ENCODE measurements around the gene EPB41L2. TPM values are rescaled to one million over a fixed set of nuclear protein-coding genes. Genes with fewer than 3 reads are reported as not detected.

The EPB41L2 gene
- total RNA-seq, 2 donors from 2014 or later: 160 to 189 TPM

- no CpG with 5 or more reads among the region's 2 CpGs for whole genome bisulfite sequencing, 2 experiments (ENCODE audit: insufficient coverage in 1 of 2, insufficient read length in 1 of 2)
- Mint-ChIP-seq H3K4me1 (no peaks in the 10 kb centered on the region), H3K27ac (no peak overlapping the region), H3K27me3 (ENCODE audit: insufficient read depth) (no peaks in the 10 kb centered on the region), H3K9me3 (no peaks in the 10 kb centered on the region), H3K36me3 (ENCODE audit: low read depth) (no peaks in the 10 kb centered on the region), H3K4me3 (no peak overlapping the region)
- Histone ChIP-seq H3K27ac (ENCODE audit: low read depth, low read length) (no peak overlapping the region), H3K9ac (ENCODE audit: extremely low read depth, low read length, poor library complexity, severe bottlenecking) (no peak overlapping the region), H3K27me3 (ENCODE audit: control insufficient read depth, insufficient read depth, low read length, poor library complexity, severe bottlenecking) (no peaks in the 10 kb centered on the region), H3K4me1 (ENCODE audit: control insufficient read depth, insufficient read depth, low read length) (no peaks in the 10 kb centered on the region), H3K9me3 (ENCODE audit: control insufficient read depth, low read length) (no peaks in the 10 kb centered on the region), H3K4me3 (ENCODE audit: low read length) (no peak overlapping the region), H3K36me3 (ENCODE audit: control insufficient read depth, insufficient read depth, low read length) (no peaks in the 10 kb centered on the region)
- DNase-seq: no peak
- no peak for TF ChIP-seq CTCF (conservative IDR thresholded peaks at IDR 0.05)
Measured at GRCh38 chr6:131041814-131042213, 21.2 kb downstream of the EPB41L2 start.

- Mint-ChIP-seq H3K27ac (no peak overlapping the region), H3K4me1 (no peaks in the 10 kb centered on the region), H3K4me3 (no peak overlapping the region), H3K27me3 (ENCODE audit: insufficient read depth) (no peaks in the 10 kb centered on the region), H3K9me3 (no peaks in the 10 kb centered on the region), H3K36me3 (ENCODE audit: low read depth) (no peaks in the 10 kb centered on the region)
- DNase-seq: no peak
- Histone ChIP-seq H3K4me1 (ENCODE audit: control insufficient read depth, insufficient read depth, low read length) (no peaks in the 10 kb centered on the region), H3K9me3 (ENCODE audit: control insufficient read depth, low read length) (no peaks in the 10 kb centered on the region), H3K27me3 (ENCODE audit: control insufficient read depth, insufficient read depth, low read length, poor library complexity, severe bottlenecking) (no peaks in the 10 kb centered on the region), H3K4me3 (ENCODE audit: low read length) (no peak overlapping the region), H3K36me3 (ENCODE audit: control insufficient read depth, insufficient read depth, low read length) (no peaks in the 10 kb centered on the region), H3K27ac (ENCODE audit: low read depth, low read length) (no peak overlapping the region), H3K9ac (ENCODE audit: extremely low read depth, low read length, poor library complexity, severe bottlenecking) (no peak overlapping the region)
- WGBS, 2 experiments (ENCODE audit: insufficient coverage in 1 of 2, insufficient read length in 1 of 2): 90 to 100% methylated on average over 1 to 3 of the region's 4 CpGs
- no peak for TF ChIP-seq CTCF (conservative IDR thresholded peaks at IDR 0.05)
Measured at GRCh38 chr6:131040866-131041265, 22.2 kb downstream of the EPB41L2 start.

- H3K9me3 Mint-ChIP-seq: no peaks in the 10 kb centered on the region
- H3K27ac ChIP-seq (ENCODE audit: low read depth, low read length): no peak overlapping the region
- no peaks in the 10 kb centered on the region for H3K9me3 ChIP-seq (ENCODE audit: control insufficient read depth, low read length)
- no peaks in the 10 kb centered on the region for H3K36me3 ChIP-seq (ENCODE audit: control insufficient read depth, insufficient read depth, low read length)
- no peak overlapping the region for H3K4me3 ChIP-seq (ENCODE audit: low read length)
- no peaks in the 10 kb centered on the region for H3K36me3 Mint-ChIP-seq (ENCODE audit: low read depth)
- 92 to 96% methylated on average over 2 to 4 of the region's 4 CpGs for WGBS, 2 experiments (ENCODE audit: insufficient coverage in 1 of 2, insufficient read length in 1 of 2)
- no peaks in the 10 kb centered on the region for H3K4me1 ChIP-seq (ENCODE audit: control insufficient read depth, insufficient read depth, low read length)
- TF ChIP-seq CTCF (conservative IDR thresholded peaks at IDR 0.05): no peak
- H3K9ac ChIP-seq (ENCODE audit: extremely low read depth, low read length, poor library complexity, severe bottlenecking): no peak overlapping the region
- H3K27me3 Mint-ChIP-seq (ENCODE audit: insufficient read depth): no peaks in the 10 kb centered on the region
- no peak overlapping the region for H3K27ac Mint-ChIP-seq
- no peak overlapping the region for H3K4me3 Mint-ChIP-seq
- no peak for DNase-seq
- H3K4me1 Mint-ChIP-seq: peaks cover 12% of the 10 kb centered on the region
- H3K27me3 ChIP-seq (ENCODE audit: control insufficient read depth, insufficient read depth, low read length, poor library complexity, severe bottlenecking): no peaks in the 10 kb centered on the region
Measured at GRCh38 chr6:131039345-131039680, 23.7 kb downstream of the EPB41L2 start.

Measured in endodermal cell (in vitro differentiated cells).